Frontal cortex (tissue), 4 donors: ENCODE results near the gene ABCF3. TPM values are rescaled to one million over a fixed set of nuclear protein-coding genes. Genes with fewer than 3 reads are reported as not detected.

Experiments used
- DNase-seq, 2 donors: peaks; one replicate each; pipeline ENCODE4 v3.0.0; 2012; ENCODE audit warnings: low spot score in 2 of 2
- FAIRE-seq: peaks from 2 replicates; lab custom pipeline; 2012; peaks lifted over from hg19 to GRCh38; lab: Jason Lieb, UNC
- small RNA-seq: library from RNA; depleted of rRNA; stranded (forward); fragments of <200 nt; gene quantifications from one replicate; pipeline ENCODE3, GENCODE V24; 2014
- total RNA-seq: library from RNA; depleted of rRNA; stranded (reverse); fragments of >200 nt; gene quantifications from one replicate; pipeline ENCODE4 v1.2.3, GENCODE V29; 2014
- donor health status: control.
- donor health status: control.
- donor health status: control.

Gene ABCF3
- total RNA-seq, 1 donor from 2014 or later, result 47.3 TPM

GRCh38 chr3:184241447-184242296 is 55.7 kb downstream of the ABCF3 start:
- FAIRE-seq (no peak), DNase-seq (no peak)

GRCh38 chr3:184242297-184242685 is 56.3 kb downstream of the ABCF3 start:
- FAIRE-seq (no peak), DNase-seq (no peak)

Small RNAs within 50 kb of the gene (small RNA-seq; reads per million reads assigned to genes)
- gene MIR1224, result 0.25 reads per million, percentile 5 among the genes with 10 or more reads in this experiment

Other genes starting within 250 kb of the ABCF3 start
- 37.9 TPM for gene ABCC5, start 168.3 kb upstream of the ABCF3 start, total RNA-seq
- not detected for gene HTR3D, start 154.5 kb upstream of the ABCF3 start, total RNA-seq
- gene HTR3C, start 133.2 kb upstream of the ABCF3 start, total RNA-seq, result not detected
- gene HTR3E, start 89.1 kb upstream of the ABCF3 start, total RNA-seq, result not detected
- gene EIF2B5, start 50.8 kb upstream of the ABCF3 start, total RNA-seq, result 42.8 TPM
- gene DVL3, start 30.8 kb upstream of the ABCF3 start, total RNA-seq, result 34.6 TPM
- gene AP2M1, start 11.3 kb upstream of the ABCF3 start, total RNA-seq, result 344 TPM
- 0.41 TPM for gene VWA5B2, start 43.4 kb downstream of the ABCF3 start, total RNA-seq
- gene ALG3, start 62.8 kb downstream of the ABCF3 start, total RNA-seq, result 11.0 TPM
- 0.82 TPM for gene EEF1AKMT4, start 63.5 kb downstream of the ABCF3 start, total RNA-seq
- gene CAMK2N2, start 75.4 kb downstream of the ABCF3 start, total RNA-seq, result 4.5 TPM
- gene ECE2, start 89.8 kb downstream of the ABCF3 start, total RNA-seq, result 3.7 TPM
- gene PSMD2, start 113.0 kb downstream of the ABCF3 start, total RNA-seq, result 263 TPM
- gene EIF4G1, start 128.4 kb downstream of the ABCF3 start, total RNA-seq, result 88.0 TPM
- 60.7 TPM for gene FAM131A, start 151.4 kb downstream of the ABCF3 start, total RNA-seq
- gene CLCN2, start 175.4 kb downstream of the ABCF3 start, total RNA-seq, result 7.3 TPM
- 33.8 TPM for gene POLR2H, start 175.5 kb downstream of the ABCF3 start, total RNA-seq
- 0.41 TPM for gene THPO, start 192.0 kb downstream of the ABCF3 start, total RNA-seq
- gene CHRD, start 193.9 kb downstream of the ABCF3 start, total RNA-seq, result 2.0 TPM